Activated CD8-positive, alpha-beta memory T cell treated with anti-CD3 and anti-CD28 coated beads, Interleukin-2, amount 50 U/mL, for 4 hours (primary cell): ENCODE results near the gene PPME1.
A peak's percentile ranks its signal among the peaks of the same experiment; 100 is the strongest.
"Not testable (repeated sequence)": the region's sequence is repeated elsewhere in the genome, so short reads cannot be mapped to it uniquely, and the experiment has no call there.

Experiments used
- DNase-seq: peaks from one replicate; pipeline ENCODE4 v3.0.0-alpha.2; 2020

Gene PPME1

DNA sequence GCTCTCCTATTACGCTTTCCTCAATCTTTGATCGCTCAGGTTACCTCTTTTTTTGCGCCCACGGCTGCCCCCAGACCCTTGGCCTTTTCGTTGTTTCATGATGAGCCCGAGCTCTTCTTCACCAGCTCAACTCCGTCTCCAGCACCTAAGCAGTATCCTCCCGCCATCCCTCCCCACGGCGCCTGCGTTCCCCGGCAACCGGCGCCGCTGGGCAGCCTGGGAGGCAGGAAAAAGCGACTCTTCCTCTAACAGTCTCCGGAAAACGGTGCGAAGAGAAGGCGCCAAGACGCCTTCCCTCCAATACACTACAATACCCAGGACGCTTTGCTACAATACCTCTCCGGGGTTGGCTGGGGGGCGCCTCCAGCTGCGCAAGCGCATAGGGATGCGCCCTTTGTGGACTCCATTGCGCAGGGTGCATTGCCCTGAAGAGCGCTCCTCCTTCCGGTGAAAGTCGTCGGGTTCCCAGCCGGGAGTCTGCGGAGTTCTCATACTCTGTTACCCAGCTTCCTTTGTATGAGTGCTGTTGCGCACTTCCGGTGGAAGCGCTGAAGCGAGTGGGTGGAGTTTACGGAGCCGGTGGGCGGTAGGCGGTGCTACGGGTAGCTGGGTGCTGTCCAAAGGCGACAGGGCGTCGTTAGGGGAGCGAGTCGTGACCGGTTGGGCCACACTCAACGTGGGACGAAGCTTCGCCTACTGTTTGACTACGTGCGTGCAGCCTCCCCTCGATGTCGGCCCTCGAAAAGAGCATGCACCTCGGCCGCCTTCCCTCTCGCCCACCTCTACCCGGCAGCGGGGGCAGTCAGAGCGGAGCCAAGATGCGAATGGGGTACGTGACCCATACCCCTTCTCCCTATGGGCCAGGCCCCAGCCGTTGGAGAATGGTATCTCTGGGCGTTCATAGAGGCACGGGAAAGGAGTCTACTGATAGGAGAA lies at the start of gene PPME1, which contains the start of gene C2CD3:
Gene PPME1 (plus strand): TSS at position 596 of the 936 bp plus-strand sequence. CDS start 133 bp downstream, at position 729.
Gene C2CD3 (minus strand): TSS at position 309 of the 936 bp plus-strand sequence. CDS start 210 bp downstream, at position 99.
- DNase-seq, result peak; percentile 95

DNA sequence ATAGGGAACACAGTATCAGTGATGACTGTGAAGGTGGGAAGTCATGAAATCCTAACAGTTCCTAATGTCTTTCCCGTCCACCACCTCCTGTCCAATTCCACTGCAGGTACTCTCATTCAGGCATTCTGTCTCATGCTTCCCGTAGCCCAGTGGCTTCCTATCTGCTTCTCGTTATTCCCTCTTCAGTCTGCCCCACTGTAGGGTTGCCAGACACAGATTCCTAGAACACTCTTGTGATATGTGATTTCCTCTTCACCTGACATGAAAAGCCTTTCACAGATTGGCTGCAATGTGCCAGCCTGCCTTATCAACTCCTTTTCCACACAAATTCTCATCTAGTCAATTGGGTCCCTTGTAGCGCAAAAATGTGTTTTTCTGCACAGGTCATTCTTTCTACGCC lies 49.3 kb upstream of the PPME1 start:
- no peak for DNase-seq

DNA sequence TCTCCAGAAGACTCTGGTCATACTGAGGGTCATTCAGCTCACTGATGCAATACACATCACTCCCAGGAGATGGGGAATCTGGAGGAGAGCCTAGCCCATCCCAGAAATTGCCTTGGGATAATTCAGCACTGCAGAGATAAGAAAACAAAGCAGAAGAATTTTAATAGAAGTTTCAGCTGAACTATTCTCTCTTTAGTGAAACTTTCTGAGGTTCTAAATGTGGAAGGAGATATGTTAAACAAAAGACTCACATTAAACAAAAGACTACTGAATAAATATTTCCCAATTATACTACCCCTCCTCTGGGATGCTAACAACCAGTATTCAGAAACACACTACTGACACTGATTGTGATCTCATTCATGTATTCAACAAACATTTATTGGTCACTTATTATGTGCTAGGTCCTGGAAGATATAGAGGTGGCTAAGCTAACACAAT lies 48.1 kb upstream of the PPME1 start:
- no peak for DNase-seq

GRCh38 chr11:74129121-74129520 lies 42.0 kb upstream of the PPME1 start:
- not testable (repeated sequence) for DNase-seq

DNA sequence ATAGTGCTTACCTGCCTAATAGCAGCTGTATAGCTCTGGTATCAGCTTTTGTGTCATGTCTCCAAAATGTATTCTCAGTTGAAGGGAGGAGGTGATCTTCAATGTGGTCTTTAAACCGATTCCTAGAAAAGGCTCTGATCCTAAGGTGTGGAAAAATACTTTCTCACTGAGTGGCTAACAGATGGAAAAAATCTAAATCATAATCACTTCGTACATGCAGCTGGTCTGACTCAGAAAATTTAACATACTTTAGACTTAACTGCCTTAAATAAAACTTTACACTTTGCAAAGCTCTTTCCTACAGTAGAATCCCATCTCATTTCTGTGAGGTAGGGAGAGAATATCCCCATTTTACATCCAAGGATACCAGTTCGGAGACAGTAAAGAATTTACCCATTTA lies 38.3 kb upstream of the PPME1 start:
- no peak for DNase-seq

- no peak for DNase-seq
Observed at GRCh38 chr11:74133436-74133835, 37.7 kb upstream of the PPME1 start.

- no peak for DNase-seq
Observed at GRCh38 chr11:74134661-74135060, 36.4 kb upstream of the PPME1 start.

GRCh38 chr11:74135127-74135840 lies 35.8 kb upstream of the PPME1 start:
- no peak for DNase-seq

DNA sequence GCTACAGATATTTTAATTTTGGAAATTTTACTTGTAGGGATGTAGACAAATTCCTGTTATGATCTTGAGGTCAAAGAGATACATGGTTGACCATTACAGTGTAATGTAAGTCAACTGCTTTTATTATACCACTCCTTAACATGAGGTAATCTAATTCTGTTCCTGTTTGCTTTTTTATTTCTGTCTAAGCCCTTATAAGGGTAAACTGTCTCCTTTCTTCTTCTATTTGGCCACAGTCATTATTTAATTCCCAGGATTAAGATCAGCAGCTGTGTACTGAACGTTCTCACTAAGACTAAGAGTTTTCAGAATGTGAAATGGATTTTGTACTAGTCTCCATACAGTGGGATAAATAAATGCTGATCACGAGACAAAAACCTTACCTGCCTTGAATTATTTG lies 33.1 kb upstream of the PPME1 start:
- no peak for DNase-seq

DNA sequence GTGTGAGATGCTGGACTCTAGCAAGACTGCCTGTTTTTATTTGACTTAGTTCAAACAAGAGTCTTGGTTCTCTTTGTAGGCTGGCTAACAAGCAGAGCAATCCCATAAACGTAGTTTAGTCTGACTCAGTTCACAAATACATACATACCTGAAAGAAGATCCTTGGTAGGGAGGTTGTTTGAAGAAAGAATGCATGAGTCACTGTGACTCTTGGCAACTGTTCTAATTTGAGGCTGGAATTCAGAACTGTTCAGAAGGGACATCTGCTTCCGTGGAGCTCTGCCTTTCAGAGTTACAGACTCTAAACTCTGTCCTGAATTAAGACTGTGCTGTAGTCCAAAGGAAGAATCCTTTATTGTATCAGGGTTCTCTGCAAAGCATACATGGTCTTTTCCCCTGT lies 32.5 kb upstream of the PPME1 start:
- DNase-seq, result no peak

DNA sequence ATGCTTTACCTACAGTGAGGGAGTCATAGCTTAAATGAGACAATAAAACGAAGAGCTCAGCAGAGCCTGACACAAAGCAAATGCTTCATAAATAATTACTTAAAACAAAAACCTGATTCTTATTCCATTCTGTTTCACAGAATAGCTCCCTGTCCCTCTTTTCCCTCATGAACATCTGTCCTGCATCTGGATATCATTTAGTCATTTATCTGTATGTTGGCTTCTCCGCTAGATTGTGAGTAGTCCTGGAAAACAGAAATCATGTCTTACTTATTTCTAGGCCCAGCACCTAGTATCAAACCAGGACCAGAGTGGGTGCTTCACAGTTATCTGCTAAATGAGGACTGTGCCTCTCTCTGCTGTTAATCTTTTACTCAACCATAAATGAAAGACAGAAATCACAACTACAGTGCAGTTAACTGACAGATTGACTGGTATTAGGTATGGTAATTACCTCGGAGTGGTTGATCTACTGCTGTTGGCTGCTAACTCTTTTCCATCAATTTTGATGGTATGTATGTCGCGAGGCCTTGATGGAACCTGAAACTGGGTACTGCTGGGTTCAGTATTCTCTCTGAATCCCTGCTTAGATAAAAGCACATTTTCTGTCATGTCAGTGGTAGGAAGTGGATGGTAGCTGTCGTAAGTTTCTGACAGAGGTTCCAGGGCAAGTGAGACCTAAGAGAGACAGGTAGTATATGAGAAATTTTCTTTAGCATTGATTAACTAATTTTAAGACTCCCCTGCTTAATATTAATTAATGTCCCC lies 31.8 kb upstream of the PPME1 start:
- no peak for DNase-seq

GRCh38 chr11:74139919-74140431 lies 31.1 kb upstream of the PPME1 start:
- DNase-seq, result not testable (repeated sequence)

- no peak for DNase-seq
Observed at GRCh38 chr11:74141241-74141695, 29.8 kb upstream of the PPME1 start.

GRCh38 chr11:74141908-74142307 lies 29.2 kb upstream of the PPME1 start:
- no peak for DNase-seq

GRCh38 chr11:74142624-74143023 lies 28.5 kb upstream of the PPME1 start:
- DNase-seq, result no peak

DNA sequence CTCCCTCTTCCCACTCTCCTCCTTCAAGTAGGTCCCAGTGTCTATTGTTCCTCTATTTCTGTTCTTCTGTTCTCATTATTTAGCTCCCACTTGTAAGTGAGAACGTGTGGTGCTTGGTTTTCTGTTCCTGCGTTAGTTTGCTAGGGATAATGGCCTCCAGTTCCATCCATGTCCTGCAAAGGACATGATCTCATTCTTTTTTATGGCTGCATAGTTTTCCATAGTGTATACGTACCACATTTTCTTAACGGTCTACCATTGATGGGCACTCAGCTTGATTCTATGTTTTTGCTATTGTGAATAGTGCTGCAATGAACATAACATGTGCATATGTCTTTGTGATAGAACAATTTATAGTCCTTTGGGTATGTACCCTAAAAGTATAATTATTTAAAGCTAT lies 26.5 kb upstream of the PPME1 start:
- no peak for DNase-seq

- no peak for DNase-seq
Observed at GRCh38 chr11:74147199-74147929, 23.7 kb upstream of the PPME1 start.

DNA sequence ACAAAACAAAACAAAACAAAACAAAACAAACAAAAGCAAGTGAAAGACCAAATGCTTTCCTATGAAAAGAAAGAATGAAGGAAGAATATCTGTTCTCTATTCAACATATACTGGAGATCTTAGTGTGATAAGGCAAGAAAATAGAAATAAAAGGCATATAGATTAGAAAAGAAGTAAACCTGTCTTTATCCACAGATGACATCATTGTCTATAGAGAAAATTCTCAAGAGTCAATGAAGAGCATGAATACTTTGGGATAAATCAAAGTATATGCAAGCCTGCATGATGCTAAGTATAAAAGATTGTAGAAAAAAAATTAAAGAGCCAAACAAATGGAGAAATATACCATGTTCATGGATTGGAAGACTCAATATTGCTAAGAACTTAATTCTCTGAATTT lies 17.9 kb upstream of the PPME1 start:
- no peak for DNase-seq

DNA sequence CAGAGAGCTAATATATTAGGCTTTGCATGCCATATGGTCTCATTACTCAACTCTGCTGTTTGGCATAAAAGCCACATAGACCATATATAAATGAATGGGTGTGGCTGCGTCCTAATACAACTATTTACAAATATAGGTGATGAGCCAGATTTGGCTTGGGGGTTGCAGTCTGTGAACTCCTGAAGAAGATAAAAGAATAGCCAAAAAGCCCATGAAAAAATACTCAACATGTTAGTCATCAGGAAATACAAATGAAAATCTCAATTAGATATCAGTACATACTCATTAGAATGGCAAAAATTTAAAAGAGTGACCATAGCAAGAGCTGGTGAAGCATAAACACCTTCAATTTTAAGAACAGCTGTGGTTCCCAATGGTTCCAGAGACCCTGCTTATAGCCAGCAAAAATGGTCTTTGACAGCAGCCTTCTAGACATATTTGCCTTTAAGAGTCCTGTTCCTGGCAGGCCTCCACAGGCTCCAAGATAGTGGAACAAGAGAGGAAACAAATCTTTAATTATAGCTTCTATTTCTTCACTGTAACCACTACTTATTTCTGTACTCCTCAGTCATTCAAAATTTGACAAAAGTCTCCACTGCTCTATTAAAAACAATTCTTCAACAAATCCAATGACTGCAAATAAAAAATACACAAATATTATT lies 16.3 kb upstream of the PPME1 start:
- DNase-seq, result no peak

GRCh38 chr11:74157169-74157568 lies 13.9 kb upstream of the PPME1 start:
- no peak for DNase-seq

- no peak for DNase-seq
Observed at GRCh38 chr11:74159642-74160041, 11.4 kb upstream of the PPME1 start.
